Head of caudate nucleus (tissue), 42 donors: ENCODE data around the gene TBC1D1.
"Not testable (repeated sequence)": the region's sequence is repeated elsewhere in the genome, so short reads cannot be mapped to it uniquely, and the experiment has no call there.

Experiments
- DNase-seq, 42 donors: peaks; one replicate each; pipeline versions ENCODE4 v3.0.0 to v3.0.0-alpha.2; 2020 to 2021; ENCODE audit warnings: mixed read lengths in 7 of 42
- intact Hi-C: fragments of 100-400 bp; cut with DNase I; formaldehyde crosslinking; loops from one replicate; pipeline ENCODE4 v1.15.0; 2022

TBC1D1 gene

DNA sequence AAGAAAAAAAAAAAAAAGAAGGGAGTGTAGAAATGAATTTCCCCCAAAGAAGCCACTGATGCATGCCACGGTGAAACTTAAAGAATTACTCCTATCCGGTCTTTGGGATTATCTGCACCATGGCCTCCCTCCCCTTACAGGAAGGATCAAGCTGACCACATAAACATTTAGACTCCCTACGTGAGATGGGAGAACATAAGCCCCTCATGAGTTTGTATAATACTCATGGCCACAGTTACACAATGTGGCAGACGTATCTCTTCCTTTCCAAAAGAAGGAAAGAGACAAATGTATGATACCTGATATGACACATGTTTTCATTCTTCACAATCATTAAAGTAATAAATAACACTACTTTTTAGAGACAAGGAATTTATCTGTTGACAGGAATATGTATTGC lies 66.1 kb downstream of the TBC1D1 start:
- intact Hi-C loops: no loop called here
- DNase-seq: no peak

DNA sequence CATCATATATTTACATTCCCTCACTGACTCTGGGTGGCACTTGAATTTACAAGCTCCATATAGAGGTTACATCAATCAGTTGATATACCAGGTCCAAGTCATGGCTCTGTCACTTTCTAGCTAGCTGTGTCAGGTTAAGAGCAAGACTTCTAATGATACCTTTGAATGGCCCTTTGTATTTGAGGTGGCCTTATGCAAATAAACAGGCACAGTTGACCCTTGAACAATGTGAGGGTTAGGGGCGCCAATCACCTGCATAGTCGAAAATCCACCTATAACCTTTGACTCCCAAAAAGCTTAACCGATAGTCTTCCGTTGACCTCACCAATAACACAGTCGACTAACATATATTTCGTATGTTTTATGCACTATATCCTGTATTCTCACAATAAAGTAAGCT lies 68.0 kb downstream of the TBC1D1 start:
- intact Hi-C loops: no loop called here
- no peak for DNase-seq

GRCh38 chr4:37960098-37960497 lies 69.2 kb downstream of the TBC1D1 start, which contains the start of gene PTTG2:
PTTG2 (plus strand) TSS chr4:37960398; CDS start chr4:37960435, 37 bp downstream.
- DNase-seq: no peak
- intact Hi-C loops: no loop called here

- intact Hi-C loops: no loop called here
- DNase-seq: no peak
Measured at GRCh38 chr4:37960679-37961450, 70.0 kb downstream of the TBC1D1 start.

DNA sequence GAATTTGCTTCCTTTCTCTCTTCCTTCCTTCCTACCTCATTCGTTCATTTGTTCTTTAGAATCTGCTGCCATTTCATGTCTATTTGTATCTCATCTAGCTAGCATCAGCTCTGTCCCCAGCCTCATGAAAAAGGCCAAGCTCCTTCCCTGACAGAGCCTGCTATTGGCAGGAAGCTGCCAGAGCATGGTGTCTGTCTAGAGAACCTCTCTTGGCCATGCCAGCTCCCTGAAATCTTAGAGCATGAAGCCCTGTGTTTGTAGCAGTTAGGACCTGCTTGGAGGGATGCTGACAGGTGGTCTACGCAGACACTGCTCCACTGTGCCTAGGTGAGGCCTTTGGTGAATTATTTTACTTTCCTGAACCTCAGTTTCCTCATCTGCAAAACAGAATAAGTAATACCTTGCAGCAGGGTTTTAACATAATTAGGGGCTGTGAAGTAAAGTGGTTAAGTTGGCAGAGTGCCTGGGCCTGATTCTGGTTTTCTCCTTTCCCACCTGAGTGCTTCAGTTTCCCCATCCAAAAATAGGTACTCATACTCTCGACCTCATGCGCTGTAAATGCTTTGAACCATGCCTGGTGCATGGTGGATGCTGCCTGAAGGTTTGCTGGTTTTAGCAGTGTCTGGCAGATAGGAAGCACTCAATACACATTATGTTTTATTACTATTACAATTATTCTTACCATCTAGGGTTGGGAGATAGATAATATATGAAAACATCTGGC lies 74.0 kb downstream of the TBC1D1 start:
- intact Hi-C loops: no loop called here
- no peak for DNase-seq

DNA sequence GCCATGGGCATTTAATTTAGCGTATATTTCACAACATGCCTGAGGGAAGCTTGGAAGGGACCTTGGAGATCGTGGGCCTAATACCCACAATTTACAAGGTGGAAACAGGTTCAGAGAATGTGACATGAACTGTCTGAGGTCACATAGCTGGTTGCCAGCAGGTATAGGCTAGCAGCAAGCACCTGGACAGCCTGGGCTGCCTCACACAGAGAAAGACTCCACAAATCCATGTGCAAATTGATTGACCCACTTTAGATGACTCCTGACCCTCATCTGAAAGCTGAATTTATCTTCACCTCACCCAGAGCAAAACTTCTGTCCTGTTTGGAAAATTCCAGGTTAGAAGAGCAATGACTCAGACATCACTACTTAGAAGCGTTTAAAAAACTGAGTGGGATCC lies 75.2 kb downstream of the TBC1D1 start:
- peak in 1 of 42 donors; percentile 34 for DNase-seq
- intact Hi-C loops: no loop called here

DNA sequence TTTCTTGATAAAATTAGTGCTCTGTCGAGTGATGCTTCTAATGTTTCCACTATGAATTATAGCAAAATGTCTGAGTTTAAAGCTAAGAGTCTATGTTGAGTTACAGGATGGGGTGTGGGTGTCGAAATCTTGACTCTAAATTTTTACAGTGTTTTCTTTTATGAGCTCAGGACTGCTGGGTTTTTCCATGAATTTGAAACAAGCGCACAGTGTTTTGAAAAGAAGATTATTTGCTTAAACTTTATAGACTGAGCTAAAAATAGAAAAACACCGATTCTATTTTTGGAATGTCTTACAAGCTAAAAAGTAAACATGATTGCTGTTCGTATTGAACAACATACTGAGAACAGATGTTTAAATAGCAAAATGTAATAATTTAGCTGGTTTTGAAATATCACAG lies 76.9 kb downstream of the TBC1D1 start:
- no peak for DNase-seq
- intact Hi-C loops: no loop called here

GRCh38 chr4:37968747-37969146 lies 77.9 kb downstream of the TBC1D1 start:
- no peak for DNase-seq
- intact Hi-C loops: no loop called here

DNA sequence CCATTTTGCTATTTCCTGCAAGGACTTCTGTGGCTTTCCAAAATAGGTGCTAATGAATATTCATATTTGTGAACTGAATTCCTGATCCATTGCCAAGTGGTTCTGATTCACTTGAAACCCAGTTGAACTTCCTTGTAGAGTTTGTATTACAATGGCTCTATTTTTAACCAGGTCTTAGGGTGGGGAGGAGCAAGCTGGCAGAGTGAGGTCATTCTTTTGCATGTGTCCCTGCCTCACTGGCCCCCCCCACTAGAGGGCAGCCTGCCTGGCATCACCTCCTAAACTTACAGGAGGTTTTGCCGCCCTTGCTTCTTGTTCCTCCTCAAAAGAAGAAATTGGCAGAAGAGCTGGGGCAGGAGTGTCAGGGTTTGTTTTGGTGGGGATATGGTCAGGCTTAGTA lies 79.8 kb downstream of the TBC1D1 start:
- intact Hi-C loops: no loop called here
- peak in 18 of 42 donors; percentile 15 to 65 (median 24) for DNase-seq

DNA sequence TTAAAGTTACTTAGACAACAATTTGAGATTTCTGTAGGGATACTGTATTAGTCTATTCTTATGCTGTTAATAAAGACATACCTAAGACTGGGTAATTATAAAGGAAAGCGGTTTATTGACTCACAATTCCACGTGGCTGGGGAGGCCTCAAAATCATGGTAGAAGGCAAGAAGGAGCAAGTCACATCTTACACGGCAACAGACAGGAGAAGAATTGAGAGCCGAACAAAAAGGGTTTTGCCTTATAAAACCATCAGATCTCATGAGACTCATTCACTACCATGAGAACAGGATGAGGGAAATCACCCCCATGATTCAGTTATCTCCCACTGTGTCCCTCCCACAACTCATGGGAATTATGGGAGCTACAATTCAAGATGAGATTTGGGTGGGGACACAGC lies 80.3 kb downstream of the TBC1D1 start:
- intact Hi-C loops: no loop called here
- DNase-seq: no peak

DNA sequence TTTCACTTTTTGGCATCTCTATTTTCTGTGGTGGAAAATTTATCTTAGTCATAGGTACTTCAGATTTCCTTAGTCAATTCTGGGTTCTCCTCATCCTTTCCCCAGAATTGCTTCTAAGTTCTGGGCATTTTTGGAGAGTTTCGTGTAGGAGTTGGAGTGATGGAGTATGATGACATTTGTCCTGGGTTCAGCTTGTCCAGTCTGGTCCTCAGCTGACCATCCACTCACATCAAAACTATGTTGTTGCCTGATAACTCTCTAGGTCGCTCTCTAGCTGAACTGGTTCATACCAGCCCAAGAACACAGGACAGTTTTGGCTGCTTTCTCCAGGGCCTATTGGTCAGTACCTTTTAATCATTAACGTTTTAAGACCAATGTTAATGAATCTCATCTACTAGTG lies 82.6 kb downstream of the TBC1D1 start:
- intact Hi-C loops: no loop called here
- DNase-seq: no peak

- intact Hi-C loops: loop anchor here (5.0 kb wide), 1 partner anchor 148 kb away; the partner anchor contains the start of gene PGM2
- DNase-seq: not testable (repeated sequence)
Measured at GRCh38 chr4:37975321-37975822, 84.5 kb downstream of the TBC1D1 start.

- no peak for DNase-seq
Measured at GRCh38 chr4:37976507-37976906, 85.6 kb downstream of the TBC1D1 start.

GRCh38 chr4:37976991-37977470 lies 86.1 kb downstream of the TBC1D1 start:
- intact Hi-C loops: loop anchor here (5.0 kb wide), 1 partner anchor 150 kb away; the partner anchor contains the start of gene PGM2
- DNase-seq: peak in 40 of 42 donors; percentile 25 to 81 (median 64)

More at GRCh38 chr4:37976507-37976906, 85.6 kb downstream of the TBC1D1 start:
- intact Hi-C loops: loop anchor here (5.0 kb wide), 1 partner anchor 149 kb away; the partner anchor contains the start of gene PGM2

- intact Hi-C loops: loop anchor here (5.0 kb wide), 1 partner anchor 150 kb away; the partner anchor contains the start of gene PGM2
- peak; percentile 33 to 91 (median 78) for DNase-seq
Measured at GRCh38 chr4:37977471-37978247, 86.8 kb downstream of the TBC1D1 start.

GRCh38 chr4:37978248-37978924 lies 87.5 kb downstream of the TBC1D1 start:
- intact Hi-C loops: loop anchor here (5.0 kb wide), 1 partner anchor 151 kb away; the partner anchor contains the start of gene PGM2

GRCh38 chr4:37980246-37980645 lies 89.4 kb downstream of the TBC1D1 start:
- intact Hi-C loops: no loop called here
- no peak for DNase-seq

More at GRCh38 chr4:37978248-37978924, 87.5 kb downstream of the TBC1D1 start:
- peak in 6 of 42 donors; percentile 10 to 49 (median 18) for DNase-seq

DNA sequence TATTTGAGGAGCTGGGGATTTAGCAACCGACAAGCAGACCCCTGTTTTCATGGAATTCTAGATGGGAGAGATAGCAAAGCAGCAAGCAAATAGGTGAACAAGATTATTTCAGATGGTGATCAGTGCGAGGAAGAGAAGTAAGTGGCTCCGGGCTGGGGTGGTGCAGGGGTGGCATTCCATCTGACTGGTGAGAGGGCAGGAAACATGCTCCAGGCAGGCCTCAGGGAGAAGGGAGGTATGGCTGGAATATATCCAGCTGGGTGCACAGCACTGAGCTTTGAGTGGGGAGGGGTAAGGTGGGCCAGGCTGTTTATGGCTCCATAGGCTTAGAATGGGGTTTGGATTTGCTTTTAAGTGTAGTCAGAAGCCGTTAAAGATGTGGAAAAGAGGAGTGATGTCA lies 90.5 kb downstream of the TBC1D1 start:
- intact Hi-C loops: no loop called here

More for the DNA sequence above, 90.5 kb downstream of the TBC1D1 start:
- no peak for DNase-seq
